HG03521 (cell line): ENCODE data around the gene ATP6V0E2.

ENCODE experiments used
- ATAC-seq: cut with Tn5 transposase; IDR thresholded peaks from one replicate; pipeline ENCODE4 v1.9.1; 2021; ENCODE audit warnings: mild to moderate bottlenecking, moderate library complexity; ENCODE audit not compliant: unreplicated experiment

ATP6V0E2 gene

DNA sequence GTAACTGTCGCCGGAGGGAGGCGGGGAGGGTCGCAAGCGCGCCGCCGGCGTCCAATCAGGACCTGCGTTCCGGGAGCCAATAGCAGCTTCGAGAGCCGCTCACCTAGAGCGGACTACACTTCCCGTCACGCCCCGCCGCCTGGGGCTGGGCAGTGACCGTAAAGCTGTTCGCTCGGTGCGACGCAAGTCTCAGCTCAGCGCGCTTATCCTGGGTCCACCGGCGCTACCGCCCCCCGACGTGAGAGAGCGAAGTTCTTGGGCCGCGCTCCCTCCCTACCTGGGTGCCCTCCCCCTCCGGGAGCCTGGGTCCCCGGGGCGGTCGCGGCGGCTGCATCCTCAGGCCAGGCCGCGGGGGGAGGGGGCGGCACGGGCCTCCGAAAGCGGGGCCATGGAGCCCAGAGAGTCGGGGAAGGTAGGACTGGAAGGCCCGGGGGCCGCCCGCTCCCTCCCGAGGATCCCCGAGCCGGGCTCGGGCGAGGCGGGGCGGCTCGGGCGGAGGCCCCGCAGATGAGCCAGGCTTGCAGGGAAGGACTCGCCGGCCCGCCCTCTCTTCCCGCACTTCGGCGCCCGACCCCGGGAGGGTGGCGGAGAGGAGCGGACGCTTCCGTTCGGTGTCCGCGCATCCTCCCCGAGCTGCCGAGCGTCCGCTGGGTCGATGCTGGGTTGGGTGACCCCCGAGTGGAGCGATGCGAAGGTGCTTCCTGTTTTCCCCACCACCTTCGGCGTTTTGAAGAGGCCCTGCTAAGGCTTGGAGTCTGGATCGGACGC is 35.4 kb upstream of the ATP6V0E2 start, which contains the start of gene ZNF862:
Gene ZNF862, plus strand, starts transcription at position 152 of the 768 bp plus-strand sequence. Its CDS starts 237 bp downstream, at position 389.
- ATAC-seq = peak; percentile 98

DNA sequence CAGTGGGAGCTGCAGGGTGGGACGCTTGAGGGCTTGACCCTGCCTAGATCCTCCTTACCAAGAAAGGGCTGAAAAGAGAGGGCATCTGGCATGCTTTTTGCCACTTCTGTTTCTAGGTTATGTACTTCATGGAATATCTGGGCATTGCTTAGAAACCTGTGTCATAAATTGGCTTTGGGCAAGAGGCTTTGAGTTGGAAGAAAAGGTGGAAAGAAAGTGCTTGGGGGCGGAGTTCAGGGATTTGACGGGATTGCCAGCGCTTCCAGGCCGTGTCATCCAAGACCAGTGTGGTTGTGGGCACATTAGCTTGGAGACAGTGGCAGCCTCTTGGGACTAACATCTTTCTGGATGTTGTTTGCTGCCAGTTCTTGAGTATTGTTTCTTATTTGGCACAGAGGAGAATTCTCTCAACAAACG is 34.8 kb upstream of the ATP6V0E2 start:
- ATAC-seq = no peak

DNA sequence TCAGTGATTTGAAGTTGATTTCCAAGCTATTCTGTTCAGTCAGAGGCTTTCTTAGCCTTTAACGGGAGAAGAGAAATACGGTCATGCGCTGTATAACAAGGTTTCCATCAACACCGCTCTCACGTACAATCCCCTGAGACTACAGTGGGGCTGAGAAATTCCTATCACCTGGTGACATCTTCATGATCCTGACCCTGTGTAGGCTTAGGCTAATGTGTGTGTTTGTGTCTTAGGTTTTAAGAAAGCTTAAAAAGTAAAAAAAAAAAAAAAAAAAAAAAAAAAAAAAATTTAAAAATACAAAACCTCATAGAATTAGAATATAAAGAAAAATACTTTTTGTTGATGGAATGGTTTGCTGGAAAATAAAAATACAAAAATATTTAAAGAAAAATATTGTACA is 33.8 kb upstream of the ATP6V0E2 start:
- ATAC-seq = no peak

DNA sequence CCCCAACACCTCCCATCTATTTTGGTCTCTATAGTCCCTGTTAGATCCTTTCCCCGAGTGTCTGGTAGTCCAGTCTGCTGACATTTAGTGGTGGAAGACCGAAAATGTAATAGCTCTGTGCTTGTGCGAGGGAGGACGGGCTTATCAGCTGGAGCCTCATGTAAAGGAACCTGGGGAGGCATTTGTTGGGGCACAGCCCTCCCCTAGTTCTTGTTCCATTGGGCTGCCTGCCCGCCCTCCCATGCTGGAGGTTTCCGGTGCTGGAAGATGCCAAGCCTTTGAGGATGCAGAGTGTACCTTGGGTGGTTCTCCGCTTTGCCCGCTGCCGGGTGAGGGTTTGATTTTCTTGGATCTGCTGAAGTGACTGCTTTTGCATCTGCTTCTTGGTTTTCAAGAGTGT is 30.2 kb upstream of the ATP6V0E2 start:
- no peak for ATAC-seq

DNA sequence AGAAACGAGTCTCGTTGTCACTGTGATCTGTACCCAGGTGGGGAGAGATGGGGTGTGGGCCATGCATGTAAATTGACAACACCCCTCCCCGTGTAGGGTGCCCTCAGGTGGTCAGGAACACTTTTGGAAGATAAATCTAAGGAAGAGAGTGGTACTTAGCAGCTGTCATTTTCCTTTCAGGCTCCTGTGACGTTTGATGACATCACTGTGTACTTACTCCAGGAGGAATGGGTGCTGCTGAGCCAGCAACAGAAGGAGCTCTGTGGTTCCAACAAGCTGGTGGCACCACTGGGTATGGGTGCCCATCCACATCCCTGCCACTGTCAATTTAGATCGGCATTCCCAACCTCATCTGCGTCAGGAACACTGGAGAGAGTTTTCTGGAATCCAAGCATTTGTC is 29.3 kb upstream of the ATP6V0E2 start:
- ATAC-seq = no peak

- no peak for ATAC-seq
Observed at GRCh38 chr7:149845257-149845980, 28.4 kb upstream of the ATP6V0E2 start.

DNA sequence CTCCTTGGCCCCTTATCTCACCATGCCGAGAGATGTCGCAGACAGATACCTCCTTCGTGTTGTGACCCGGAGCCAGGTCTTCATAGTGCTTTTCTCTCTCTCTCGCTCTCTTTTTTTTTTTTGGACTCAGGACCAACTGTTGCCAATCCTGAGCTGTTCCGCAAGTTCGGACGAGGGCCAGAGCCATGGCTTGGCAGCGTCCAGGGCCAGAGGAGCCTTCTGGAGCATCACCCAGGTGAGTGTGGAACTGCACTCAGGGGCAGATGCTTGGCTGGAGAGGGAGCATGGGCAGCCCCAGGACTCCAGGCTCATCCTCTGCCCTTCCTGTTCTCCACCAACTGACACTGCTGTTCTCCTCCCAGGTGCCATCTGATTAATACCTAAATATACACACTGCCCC is 27.7 kb upstream of the ATP6V0E2 start:
- no peak for ATAC-seq

DNA sequence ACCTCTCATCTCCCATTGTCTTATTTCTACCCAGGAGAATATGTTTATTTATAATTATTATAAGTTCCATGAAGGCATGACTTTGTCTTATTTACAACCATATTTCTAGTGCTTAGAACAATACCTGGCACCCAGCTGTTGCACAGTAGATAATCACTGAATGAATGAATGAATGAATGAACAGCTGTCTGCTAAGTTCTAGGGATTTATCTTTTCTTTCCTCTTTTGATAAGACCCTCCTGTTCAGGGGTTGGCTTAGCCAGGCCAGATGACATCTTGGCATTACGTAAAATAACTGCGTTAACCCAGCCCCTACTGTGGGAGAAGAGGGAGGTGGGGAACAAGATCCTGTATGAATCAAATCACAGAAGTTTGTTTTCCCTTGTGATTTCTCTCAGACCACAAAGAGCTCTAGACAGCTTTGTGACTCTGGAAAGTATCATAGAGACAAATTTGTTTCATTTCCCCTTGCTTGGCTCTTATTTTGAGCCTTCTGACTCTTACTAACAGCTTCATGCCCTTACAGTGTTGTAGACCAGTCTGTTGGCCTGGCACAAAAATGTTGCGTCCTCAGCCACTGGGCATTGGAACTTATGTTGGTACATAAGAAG is 27.2 kb upstream of the ATP6V0E2 start:
- ATAC-seq = no peak

GRCh38 chr7:149849174-149849573 is 24.6 kb upstream of the ATP6V0E2 start:
- ATAC-seq = no peak

DNA sequence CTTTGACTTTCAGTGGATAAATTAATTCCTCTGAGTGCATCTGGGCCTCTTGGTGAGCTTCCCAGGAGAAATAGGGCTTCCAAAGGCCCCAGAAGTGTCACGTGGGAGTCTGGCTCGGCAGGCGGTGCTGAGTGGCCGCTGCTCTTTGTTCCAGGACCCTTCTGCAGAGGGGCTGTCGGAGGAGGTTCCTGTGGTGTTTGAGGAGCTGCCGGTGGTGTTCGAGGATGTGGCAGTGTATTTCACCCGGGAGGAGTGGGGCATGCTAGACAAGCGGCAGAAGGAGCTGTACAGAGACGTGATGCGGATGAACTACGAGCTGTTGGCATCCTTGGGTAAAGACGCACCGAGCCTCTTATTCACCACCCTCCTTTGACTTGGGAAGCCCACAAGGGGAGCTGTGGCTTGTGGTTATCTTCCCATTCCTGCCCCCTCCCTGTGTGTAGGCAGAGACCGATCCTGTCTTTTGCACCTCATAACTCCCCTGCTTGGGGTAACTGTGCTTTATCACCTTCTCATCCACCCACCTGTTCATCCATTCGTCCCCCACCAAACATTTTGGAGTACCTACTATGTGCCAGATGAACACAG is 23.7 kb upstream of the ATP6V0E2 start:
- ATAC-seq = no peak

DNA sequence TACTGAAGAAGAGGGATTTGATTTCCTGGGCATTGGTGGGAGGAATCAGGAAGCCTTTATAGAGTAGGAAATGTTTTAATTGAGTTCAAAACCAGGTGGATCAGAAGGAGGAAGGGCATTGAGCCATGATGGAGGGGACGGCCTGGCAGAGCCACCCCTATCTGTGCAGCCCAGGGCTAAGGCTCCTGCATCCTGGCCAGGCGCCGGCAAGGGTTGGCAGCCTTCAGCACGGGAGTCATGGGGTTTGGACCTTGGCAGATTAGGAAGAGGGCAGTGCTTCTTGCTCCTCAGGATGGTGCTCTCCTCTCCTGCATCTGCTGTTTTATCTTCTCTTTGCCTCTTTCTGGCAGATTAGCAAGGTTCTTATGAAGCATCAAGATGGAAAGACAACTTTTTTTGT is 23.1 kb upstream of the ATP6V0E2 start:
- no peak for ATAC-seq

GRCh38 chr7:149851449-149851848 is 22.3 kb upstream of the ATP6V0E2 start:
- no peak for ATAC-seq

DNA sequence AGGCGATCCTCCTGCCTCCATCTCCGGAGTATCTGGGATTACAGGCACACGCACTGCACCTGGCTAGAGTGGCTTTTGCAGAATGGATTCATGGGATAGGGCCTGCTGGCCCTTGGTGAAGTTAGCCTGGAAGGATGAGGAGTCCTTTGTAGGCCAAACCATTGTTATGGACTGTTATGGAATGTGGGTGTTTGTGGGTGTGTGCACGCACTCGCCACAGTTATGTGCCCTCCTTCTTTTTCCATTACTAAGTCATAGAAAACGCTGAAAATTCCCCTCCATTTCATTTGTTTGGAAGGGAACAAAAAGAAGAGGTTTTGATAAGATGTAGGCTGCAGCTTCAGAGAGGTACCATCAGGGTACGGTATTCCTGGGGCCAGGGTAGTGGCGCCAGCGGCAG is 20.6 kb upstream of the ATP6V0E2 start:
- no peak for ATAC-seq

DNA sequence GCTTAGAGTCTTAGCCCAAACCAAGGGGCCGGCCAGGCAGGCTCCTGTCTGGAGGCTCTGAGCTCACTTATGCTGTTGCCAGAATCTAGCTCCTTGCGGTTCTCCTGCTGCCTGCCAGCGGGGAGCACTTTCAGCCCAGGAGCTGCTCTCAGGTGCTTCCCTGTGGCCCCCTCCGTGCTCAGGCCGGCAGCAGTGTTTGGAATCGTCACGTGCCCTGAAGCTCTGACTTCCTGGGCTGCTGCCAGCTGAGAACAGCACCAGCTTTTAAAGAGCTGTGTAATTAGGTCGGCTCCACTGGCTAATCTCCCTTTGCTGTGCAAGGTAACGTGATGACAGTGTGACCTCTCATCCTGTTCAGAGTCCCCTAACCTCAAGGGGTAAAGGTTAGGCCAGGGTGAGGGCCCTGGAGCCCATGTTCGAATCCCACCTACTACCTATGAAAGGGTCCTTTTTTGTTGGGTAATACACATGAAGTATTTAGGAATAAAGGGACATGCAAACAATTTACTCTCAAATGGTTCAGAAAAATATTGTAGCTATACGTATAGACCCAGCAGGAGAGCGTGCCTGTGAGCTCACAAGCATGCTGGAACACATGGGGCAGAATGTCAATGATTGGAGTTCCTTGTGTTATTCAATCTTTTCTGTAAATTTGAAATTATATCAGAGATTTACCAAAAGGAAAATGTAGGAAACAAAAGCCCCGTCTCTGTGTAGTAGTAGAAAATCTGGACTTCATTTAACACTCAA is 19.0 kb upstream of the ATP6V0E2 start:
- no peak for ATAC-seq

DNA sequence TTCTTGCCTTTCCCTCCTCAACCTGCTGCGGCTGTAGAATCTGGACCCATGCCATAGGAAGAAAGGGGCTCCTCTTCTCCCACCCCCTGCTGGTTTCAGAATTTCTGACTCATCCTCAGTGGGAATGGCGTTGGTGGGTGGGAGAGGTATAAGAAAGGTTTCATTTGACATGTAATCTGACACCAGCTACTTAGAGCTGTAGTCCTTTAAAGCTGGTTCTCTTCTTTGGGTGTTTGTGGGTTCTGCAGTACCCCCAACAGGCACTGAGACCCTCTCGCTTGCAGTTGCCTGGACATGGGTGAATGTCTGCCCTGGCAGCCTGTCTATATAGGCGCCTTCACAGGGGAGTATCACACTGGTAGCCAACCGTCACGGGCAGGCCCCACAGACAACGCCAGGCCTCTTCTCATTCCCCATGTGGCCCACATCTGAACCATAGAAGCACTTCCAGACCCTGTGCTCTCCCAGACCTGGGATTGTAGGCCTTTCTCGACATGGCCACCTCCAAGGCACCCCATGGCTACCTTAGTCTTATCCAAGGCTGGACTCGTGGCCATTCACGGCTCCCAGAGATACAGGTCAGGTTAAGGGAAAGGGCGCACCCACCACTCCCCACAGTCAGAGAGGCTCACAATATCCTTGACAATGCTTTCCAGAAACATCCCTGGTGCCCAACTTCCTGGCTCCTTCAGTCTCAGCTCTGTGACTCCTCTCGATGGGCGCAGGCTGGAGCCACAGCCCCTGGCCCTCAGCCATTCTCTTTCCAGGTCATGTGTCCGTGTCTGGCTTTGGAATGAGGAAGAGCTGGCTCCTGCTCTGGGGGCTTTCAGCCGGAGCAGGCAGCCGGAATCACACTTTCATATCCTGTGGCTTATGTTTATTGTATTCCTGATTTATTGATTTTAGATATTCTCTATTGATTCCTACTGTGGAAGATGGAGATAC is 18.1 kb upstream of the ATP6V0E2 start:
- no peak for ATAC-seq

GRCh38 chr7:149856583-149856982 is 17.2 kb upstream of the ATP6V0E2 start:
- ATAC-seq = no peak

GRCh38 chr7:149859369-149859768 is 14.4 kb upstream of the ATP6V0E2 start:
- no peak for ATAC-seq

DNA sequence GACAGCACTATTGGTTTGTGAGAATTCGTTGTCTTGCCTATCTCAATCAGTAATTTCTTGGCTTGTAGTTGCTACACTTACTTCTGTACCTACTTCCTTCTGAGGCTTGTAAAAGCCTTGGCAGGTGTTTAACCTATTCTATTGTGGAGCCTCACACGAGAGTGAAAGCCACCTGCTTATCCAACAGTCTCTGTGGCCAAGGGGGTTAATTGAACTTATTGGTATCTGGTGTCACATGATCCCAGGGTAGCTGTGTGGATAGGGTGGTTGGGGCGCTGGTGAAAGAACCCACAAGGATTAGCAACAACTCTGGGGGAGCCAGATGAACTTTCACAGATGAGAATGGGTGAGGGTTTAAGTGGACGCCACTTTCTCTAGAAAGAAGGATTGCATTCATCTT is 13.9 kb upstream of the ATP6V0E2 start:
- no peak for ATAC-seq

DNA sequence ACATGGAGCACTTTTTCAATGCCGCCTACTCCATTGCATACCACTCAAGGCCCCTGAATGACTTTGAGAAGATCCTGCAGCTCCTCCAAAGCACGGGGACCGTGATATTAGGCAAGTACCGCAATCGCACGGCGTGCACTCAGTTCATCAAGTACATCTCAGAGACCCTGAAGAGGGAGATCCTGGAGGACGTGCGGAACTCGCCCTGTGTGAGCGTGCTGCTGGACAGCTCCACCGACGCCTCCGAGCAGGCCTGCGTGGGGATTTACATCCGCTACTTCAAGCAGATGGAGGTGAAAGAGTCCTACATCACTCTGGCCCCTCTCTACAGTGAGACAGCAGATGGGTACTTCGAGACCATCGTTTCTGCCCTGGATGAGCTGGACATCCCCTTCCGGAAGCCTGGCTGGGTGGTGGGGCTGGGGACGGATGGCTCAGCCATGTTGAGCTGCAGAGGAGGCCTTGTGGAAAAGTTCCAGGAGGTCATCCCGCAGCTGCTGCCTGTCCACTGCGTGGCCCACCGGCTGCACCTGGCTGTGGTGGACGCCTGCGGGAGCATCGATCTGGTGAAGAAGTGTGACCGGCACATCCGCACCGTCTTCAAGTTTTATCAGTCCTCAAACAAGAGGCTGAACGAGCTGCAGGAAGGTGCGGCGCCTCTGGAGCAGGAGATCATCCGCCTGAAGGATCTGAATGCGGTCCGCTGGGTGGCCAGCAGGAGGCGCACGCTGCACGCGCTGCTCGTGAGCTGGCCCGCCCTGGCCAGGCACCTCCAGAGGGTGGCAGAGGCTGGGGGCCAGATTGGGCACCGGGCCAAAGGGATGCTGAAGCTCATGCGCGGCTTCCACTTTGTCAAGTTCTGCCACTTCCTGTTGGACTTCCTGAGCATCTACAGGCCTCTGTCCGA is 12.7 kb upstream of the ATP6V0E2 start:
- ATAC-seq = no peak
